ENCODE data around the gene TANGO2.

- TF ChIP-seq CTCF (IDR thresholded peaks at IDR 0.05) (no peak), POLR2A (IDR thresholded peaks at IDR 0.05) (no peak)
Observed at GRCh38 chr22:20083891-20084546, 63.1 kb downstream of the TANGO2 start.

Measured in adrenal gland (tissue), 5 donors.